ENCODE data around the gene TRIM29.

- TF ChIP-seq, protein P1, sequence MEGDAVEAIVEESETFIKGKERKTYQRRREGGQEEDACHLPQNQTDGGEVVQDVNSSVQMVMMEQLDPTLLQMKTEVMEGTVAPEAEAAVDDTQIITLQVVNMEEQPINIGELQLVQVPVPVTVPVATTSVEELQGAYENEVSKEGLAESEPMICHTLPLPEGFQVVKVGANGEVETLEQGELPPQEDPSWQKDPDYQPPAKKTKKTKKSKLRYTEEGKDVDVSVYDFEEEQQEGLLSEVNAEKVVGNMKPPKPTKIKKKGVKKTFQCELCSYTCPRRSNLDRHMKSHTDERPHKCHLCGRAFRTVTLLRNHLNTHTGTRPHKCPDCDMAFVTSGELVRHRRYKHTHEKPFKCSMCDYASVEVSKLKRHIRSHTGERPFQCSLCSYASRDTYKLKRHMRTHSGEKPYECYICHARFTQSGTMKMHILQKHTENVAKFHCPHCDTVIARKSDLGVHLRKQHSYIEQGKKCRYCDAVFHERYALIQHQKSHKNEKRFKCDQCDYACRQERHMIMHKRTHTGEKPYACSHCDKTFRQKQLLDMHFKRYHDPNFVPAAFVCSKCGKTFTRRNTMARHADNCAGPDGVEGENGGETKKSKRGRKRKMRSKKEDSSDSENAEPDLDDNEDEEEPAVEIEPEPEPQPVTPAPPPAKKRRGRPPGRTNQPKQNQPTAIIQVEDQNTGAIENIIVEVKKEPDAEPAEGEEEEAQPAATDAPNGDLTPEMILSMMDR (IDR thresholded peaks at IDR 0.05), result peak; percentile 65 to 96 (median 92)
- no peak for TF ChIP-seq POLR2A (IDR thresholded peaks at IDR 0.05)
These were observed 34.4 kb upstream of the TRIM29 start for GRCh38 chr11:120172054-120172911.
